ENCODE measurements around the gene MAPK1. TPM values are rescaled to one million over a fixed set of nuclear protein-coding genes. Genes with fewer than 3 reads are reported as not detected.

Gene MAPK1
- total RNA-seq, 2 experiments from 2014 or later, result 39.4 to 44.0 TPM

GRCh38 chr22:21866833-21867527 lies 465 bp downstream of the MAPK1 start:
- Histone ChIP-seq H3K9me3 (ENCODE audit: control insufficient read depth in 1 of 2, insufficient read depth in 1 of 2, low read length in 2 of 2) (no peaks in the 10 kb centered on the region), H3K4me3 (ENCODE audit: low read length) (peak overlapping the region; percentile 65), H3K27ac (ENCODE audit: low read depth in 1 of 2, low read length in 2 of 2) (peak overlapping the region in 1 of 2 donors; percentile 46), H3K4me1 (ENCODE audit: insufficient read depth, low read length) (peaks cover 42% of the 10 kb centered on the region), H3K36me3 (ENCODE audit: insufficient read depth, low read length) (no peaks in the 10 kb centered on the region), H3K27me3 (ENCODE audit: control insufficient read depth in 1 of 2, insufficient read depth in 2 of 2, low read length in 2 of 2) (no peaks in the 10 kb centered on the region)
- peak; percentile 41 for ATAC-seq (ENCODE audit: poor library complexity)
- POLR2A ChIA-PET, result interaction anchor here (0.7 to 1.5 kb wide), 5 partner anchors 9 to 131 kb away, joined by 3 to 8 read pairs (median 4); no protein-coding TSS in a partner anchor
- Mint-ChIP-seq H3K4me1 (ENCODE audit: low read depth) (peaks cover 59% of the 10 kb centered on the region), H3K4me3 (peak overlapping the region; percentile 98), H3K27ac (peak overlapping the region; percentile 92), H3K36me3 (ENCODE audit: low read depth) (peaks cover 16% of the 10 kb centered on the region), H3K9me3 (no peaks in the 10 kb centered on the region), H3K27me3 (no peaks in the 10 kb centered on the region)
- CTCF ChIA-PET, result interaction anchor here (1.2 to 1.5 kb wide), 2 partner anchors 9 to 100 kb away, joined by 3 to 4 read pairs; no protein-coding TSS in a partner anchor
- no peak for TF ChIP-seq CTCF (IDR thresholded peaks at IDR 0.05)
- intact Hi-C loops (cut with DNase I, micrococcal nuclease), result loop anchor here (1.0 to 5.0 kb wide), 4 partner anchors 46 to 130 kb away; partner anchors contain the start of gene PPM1F (in 1 of the 2)
- peak in 10 of 14 experiments; percentile 1 to 44 (median 10) for DNase-seq

- H3K4me3 ChIP-seq (ENCODE audit: low read length), result peak overlapping the region; percentile 65
- POLR2A ChIA-PET, result interaction anchor here (0.7 to 1.1 kb wide), 2 partner anchors 10 to 32 kb away, joined by 3 to 4 read pairs; no protein-coding TSS in a partner anchor
These were observed 2.4 kb downstream of the MAPK1 start for GRCh38 chr22:21865041-21865440.

More at GRCh38 chr22:21865041-21865440, 2.4 kb downstream of the MAPK1 start:
- H3K4me3 Mint-ChIP-seq, result peak overlapping the region; percentile 84
- Histone ChIP-seq H3K27ac (ENCODE audit: low read depth in 1 of 2, low read length in 2 of 2) (no peak overlapping the region), H3K4me1 (ENCODE audit: insufficient read depth, low read length) (peaks cover 55% of the 10 kb centered on the region), H3K9me3 (ENCODE audit: control insufficient read depth in 1 of 2, insufficient read depth in 1 of 2, low read length in 2 of 2) (no peaks in the 10 kb centered on the region), H3K36me3 (ENCODE audit: insufficient read depth, low read length) (no peaks in the 10 kb centered on the region), H3K27me3 (ENCODE audit: control insufficient read depth in 1 of 2, insufficient read depth in 2 of 2, low read length in 2 of 2) (no peaks in the 10 kb centered on the region)
- ATAC-seq (ENCODE audit: poor library complexity) (no peak), DNase-seq (peak in 4 of 14 experiments; percentile 13 to 26 (median 20))
- no peaks in the 10 kb centered on the region for H3K9me3 Mint-ChIP-seq
- H3K4me1 Mint-ChIP-seq (ENCODE audit: low read depth), result peaks cover 78% of the 10 kb centered on the region
- no peaks in the 10 kb centered on the region for H3K27me3 Mint-ChIP-seq
- CTCF ChIA-PET, result interaction anchor here (0.6 kb wide), 1 partner anchor 220 kb away, joined by 3 read pairs; no protein-coding TSS in a partner anchor
- H3K27ac Mint-ChIP-seq, result peak overlapping the region; percentile 25
- peaks cover 16% of the 10 kb centered on the region for H3K36me3 Mint-ChIP-seq (ENCODE audit: low read depth)
- intact Hi-C loops (cut with DNase I, micrococcal nuclease), result loop anchor here in 1 of 2 experiments (5.0 kb wide), 1 partner anchor 87 kb away; the partner anchor contains the start of gene PPM1F
- no peak for TF ChIP-seq CTCF (IDR thresholded peaks at IDR 0.05)
